ENCODE measurements around the gene RIPK4.

- no peak for TF ChIP-seq CTCF (optimal IDR thresholded peaks at IDR 0.05 in 1 of 3, IDR thresholded peaks at IDR 0.05 in 1 of 3, conservative IDR thresholded peaks at IDR 0.05 in 1 of 3; ENCODE audit: extremely low read depth in 1 of 3, insufficient read depth in 2 of 3, low read length in 3 of 3)
- TF ChIP-seq EZH2 (IDR thresholded peaks at IDR 0.05; ENCODE audit: low read length) = no peak
Observed at GRCh38 chr21:41804381-41804780, 37.5 kb upstream of the RIPK4 start.
